SK-N-SH (cell line): ENCODE measurements around the gene MARCHF5. TPM values are rescaled to one million over a fixed set of nuclear protein-coding genes. Genes with fewer than 3 reads are reported as not detected.

ENCODE experiments used
- CTCF ChIA-PET: fragments of 300-600, 350-600 bp; formaldehyde crosslinking; extraction: SDS; loops from one replicate; lab custom pipeline; 2021; lab: Yijun Ruan, JAX
- POLR2A ChIA-PET: fragments of 350-600 bp; sonication (Branson Sonifier 250); formaldehyde crosslinking; extraction: SDS; loops from one replicate; lab custom pipeline; 2020; ENCODE audit warnings: antibody characterized with exemption, inconsistent platforms; lab: Yijun Ruan, JAX
- DNase-seq: peaks from one replicate; pipeline ENCODE4 v3.0.0; 2012
- H2AFZ ChIP-seq: fragments of 200-600 bp; sonication (generic); 2 replicates; pipeline ENCODE4 v1.8.1; 2016; ENCODE audit warnings: antibody characterized with exemption, mild to moderate bottlenecking, low read depth
- H3F3A ChIP-seq: fragments of 200-600 bp; sonication (generic); replicated peaks from 2 replicates; pipeline ENCODE3; 2016; ENCODE audit warnings: antibody characterized with exemption, mild to moderate bottlenecking; ENCODE audit not compliant: insufficient read depth
- H3K27ac ChIP-seq, 2 experiments: fragments of 200-500 bp in 1 of 2; fragments of 200-600 bp in 1 of 2; sonication (Bioruptor generic) in 1 of 2; sonication (generic), shearing (Covaris generic) in 1 of 2; 2 replicates each; pipeline versions ENCODE4 v1.5.1 to v1.6.1; 2014 to 2016; ENCODE audit warnings: low read depth in 2 of 2, inconsistent platforms in 1 of 2, low read length in 1 of 2, mild to moderate bottlenecking in 1 of 2, mixed read lengths in 1 of 2
- H3K27me3 ChIP-seq: fragments of 200-600 bp; sonication (generic), shearing (Covaris generic); 2 replicates; pipeline ENCODE4 v1.6.1; 2016; ENCODE audit warnings: mixed run types; ENCODE audit not compliant: insufficient read depth
- H3K36me3 ChIP-seq, 2 experiments: fragments of 200-500 bp in 1 of 2; fragments of 200-600 bp in 1 of 2; sonication (Bioruptor generic) in 1 of 2; sonication (generic) in 1 of 2; replicated peaks in 1 of 2; 2 replicates each; pipeline versions ENCODE3 to v1.5.1; 2014 to 2016; ENCODE audit warnings: low read length in 1 of 2, mild to moderate bottlenecking in 1 of 2; ENCODE audit not compliant: insufficient read depth in 2 of 2, control insufficient read depth in 1 of 2
- H3K4me1 ChIP-seq, 2 experiments: fragments of 200-500 bp in 1 of 2; fragments of 200-600 bp in 1 of 2; sonication (Bioruptor generic) in 1 of 2; sonication (generic), shearing (Covaris generic) in 1 of 2; 2 replicates each; pipeline versions ENCODE4 v1.5.1 to v1.6.1; 2014 to 2016; ENCODE audit warnings: low read depth in 1 of 2, low read length in 1 of 2, mixed run types in 1 of 2; ENCODE audit not compliant: insufficient read depth in 2 of 2, control insufficient read depth in 1 of 2
- H3K4me2 ChIP-seq: fragments of 200-600 bp; sonication (generic), shearing (Covaris generic); 2 replicates; pipeline ENCODE4 v1.6.1; 2017; ENCODE audit warnings: mixed run types
- H3K4me3 ChIP-seq, 2 experiments: fragments of 200-500 bp in 1 of 2; fragments of 200-600 bp in 1 of 2; sonication (Bioruptor generic) in 1 of 2; sonication (generic), shearing (Covaris generic) in 1 of 2; 2 replicates each; pipeline versions ENCODE4 v1.5.1 to v1.8.1; 2014 to 2016; ENCODE audit warnings: low read depth in 2 of 2, inconsistent platforms in 1 of 2, low read length in 1 of 2, mild to moderate bottlenecking in 1 of 2, mixed read lengths in 1 of 2, moderate library complexity in 1 of 2
- H3K79me2 ChIP-seq: fragments of 200-600 bp; sonication (generic); 2 replicates; pipeline ENCODE4 v1.8.1; 2017; ENCODE audit warnings: mild to moderate bottlenecking; ENCODE audit not compliant: insufficient read depth
- H3K9ac ChIP-seq: fragments of 200-600 bp; sonication (generic); 2 replicates; pipeline ENCODE4 v1.6.1; 2017; ENCODE audit warnings: mixed run types
- H3K9me2 ChIP-seq: fragments of 200-600 bp; sonication (generic); 2 replicates; pipeline ENCODE4 v1.6.1; 2017; ENCODE audit warnings: mixed run types
- H3K9me3 ChIP-seq: fragments of 200-600 bp; sonication (generic); 2 replicates; pipeline ENCODE4 v1.6.1; 2017; ENCODE audit warnings: mixed run types, mild to moderate bottlenecking, moderate library complexity
- H4K20me1 ChIP-seq: fragments of 200-600 bp; sonication (generic); 2 replicates; pipeline ENCODE4 v1.6.1; 2017; ENCODE audit warnings: mild to moderate bottlenecking, mixed run types; ENCODE audit not compliant: insufficient read depth
- CHD2 ChIP-seq: fragments of 150-350 bp; IDR thresholded peaks from 2 replicates; pipeline ENCODE4 v1.6.1; 2018; ENCODE audit warnings: low read length; ENCODE audit not compliant: partially characterized antibody
- CTCF ChIP-seq: fragments of 200-600 bp; sonication (generic); IDR thresholded peaks from 2 replicates; pipeline ENCODE4 v1.6.1; 2017; ENCODE audit warnings: antibody characterized with exemption, mild to moderate bottlenecking, moderate library complexity
- FOXJ3 ChIP-seq: sonication (generic); formaldehyde crosslinking; IDR thresholded peaks from 2 replicates; pipeline ENCODE4 v1.5.1; 2020; ENCODE audit warnings: mild to moderate bottlenecking, missing genetic modification reagents
- GATA2 ChIP-seq: sonication (generic); formaldehyde crosslinking; IDR thresholded peaks from 2 replicates; pipeline ENCODE4 v1.5.0; 2020; ENCODE audit warnings: mild to moderate bottlenecking, missing genetic modification reagents
- MEF2A ChIP-seq: IDR thresholded peaks from 2 replicates; pipeline ENCODE4 v1.4.0; 2012; ENCODE audit warnings: low read depth, borderline replicate concordance
- MXI1 ChIP-seq: IDR thresholded peaks from 2 replicates; pipeline ENCODE4 v1.6.1; 2012; ENCODE audit warnings: mild to moderate bottlenecking, low read depth, low read length, improper control_type of control experiment
- NFIC ChIP-seq: IDR thresholded peaks from 2 replicates; pipeline ENCODE4 v1.4.0; 2012; ENCODE audit warnings: borderline replicate concordance
- NRF1 ChIP-seq: IDR thresholded peaks from 2 replicates; pipeline ENCODE4 v1.6.1; 2012; ENCODE audit warnings: low read depth, mild to moderate bottlenecking, low read length
- RAD21 ChIP-seq: IDR thresholded peaks from 2 replicates; pipeline ENCODE4 v1.6.1; 2012; ENCODE audit warnings: mild to moderate bottlenecking, low read length
- RCOR1 ChIP-seq: fragments of 150-350 bp; IDR thresholded peaks from 2 replicates; pipeline ENCODE4 v1.6.1; 2017; ENCODE audit warnings: antibody characterized with exemption, low read length
- SIN3A ChIP-seq: IDR thresholded peaks from 2 replicates; pipeline ENCODE4 v1.6.1; 2012; ENCODE audit warnings: low read depth, mild to moderate bottlenecking, low read length, moderate library complexity, borderline replicate concordance
- SMC3 ChIP-seq: IDR thresholded peaks from 2 replicates; pipeline ENCODE4 v1.6.1; 2012; ENCODE audit warnings: low read depth, low read length, improper control_type of control experiment
- TAF1 ChIP-seq: IDR thresholded peaks from 2 replicates; pipeline ENCODE4 v1.6.1; 2012; ENCODE audit warnings: low read depth, mild to moderate bottlenecking, low read length, moderate library complexity, borderline replicate concordance
- TCF12 ChIP-seq: IDR thresholded peaks from 2 replicates; pipeline ENCODE4 v1.4.0; 2012
- YY1 ChIP-seq: IDR thresholded peaks from 2 replicates; pipeline ENCODE4 v1.4.0; 2012; ENCODE audit warnings: low read depth, mild to moderate bottlenecking
- WGBS: methylation state at CpG from one replicate; pipeline ENCODE4 v1.1.6; 2017; ENCODE audit warnings: low lambda C conversion rate; 5-methylcytosine and 5-hydroxymethylcytosine counted together
- polyA plus RNA-seq, 3 experiments: library from polyadenylated mRNA; depleted of rRNA; stranded (reverse); fragments of >200 nt; gene quantifications; 2 replicates each; pipeline ENCODE4 v1.2.3, GENCODE V29; 2012
- TF ChIP-seq, protein P1 (sequence below): IDR thresholded peaks from 2 replicates; pipeline ENCODE4; 2012
- TF ChIP-seq, protein P2 (sequence below): fragments of 150-350 bp; IDR thresholded peaks from 2 replicates; pipeline ENCODE4 v1.6.1; 2017; ENCODE audit warnings: antibody characterized with exemption, low read length, low read depth, borderline replicate concordance
- TF ChIP-seq, protein P3 (sequence below): IDR thresholded peaks from 2 replicates; pipeline ENCODE4 v1.4.0; 2012; ENCODE audit warnings: low read depth

MARCHF5 gene
- polyA plus RNA-seq, 1 of the 3 experiments (the other 2 are of a cell fraction): 24.2 TPM

DNA sequence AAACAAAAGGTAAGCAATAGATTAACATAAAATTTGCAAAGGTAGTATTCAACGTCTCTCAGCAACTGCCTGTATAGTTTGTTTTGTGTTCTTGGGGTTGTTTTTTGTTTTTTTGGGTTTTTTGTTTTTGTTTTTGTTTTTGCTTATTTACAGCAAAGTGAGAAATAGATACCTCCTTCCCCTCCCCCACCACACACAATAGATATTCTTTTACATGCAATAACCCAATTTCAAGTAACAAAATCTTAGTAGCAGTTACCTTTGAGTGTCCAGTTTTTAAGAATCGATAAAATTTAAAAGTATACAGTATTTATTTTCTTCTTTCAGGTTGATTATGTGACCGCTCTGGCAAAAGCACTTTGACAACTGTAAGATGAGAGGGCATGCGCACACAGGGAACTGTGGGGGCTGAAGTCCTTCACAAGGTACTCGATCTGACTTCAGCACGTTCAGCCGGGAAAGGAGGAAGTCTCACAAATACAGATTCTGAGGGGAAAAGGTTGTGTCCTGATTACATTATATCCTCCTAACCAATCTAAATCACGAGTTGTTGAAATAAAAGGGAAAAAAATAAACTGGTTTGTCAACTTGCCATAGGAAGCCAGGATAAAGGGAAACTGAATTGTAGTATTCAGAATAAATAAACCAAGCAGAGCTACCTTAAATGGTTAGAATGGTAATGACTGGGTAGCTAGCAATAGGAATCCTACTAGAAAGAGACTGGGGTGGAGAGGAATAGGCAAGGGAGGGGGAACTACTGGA is 47.9 kb upstream of the MARCHF5 start:
- Histone ChIP-seq H3K4me3 (peak overlapping the region; percentile 52 to 54), H3K4me1 (peaks cover 0 to 17% of the 10 kb centered on the region in 2 experiments; a peak in 2 of 4 replicates), H3K9me3 (no peaks in the 10 kb centered on the region), H3K36me3 (no peaks in the 10 kb centered on the region), H2AFZ (no peak overlapping the region; the same call in 1 of the 2 replicates), H3K27ac (peak overlapping the region; percentile 24 to 74; a peak in 3 of 4 replicates), H3K79me2 (no peaks in the 10 kb centered on the region), H4K20me1 (no peaks in the 10 kb centered on the region), H3K4me2 (peak overlapping the region; percentile 61), H3F3A (peaks cover 22% of the 10 kb centered on the region), H3K9me2 (no peaks in the 10 kb centered on the region), H3K27me3 (no peaks in the 10 kb centered on the region), H3K9ac (no peak overlapping the region; the same call in 1 of the 2 replicates)
- TF ChIP-seq CHD2: peak; percentile 52
- TF ChIP-seq SIN3A: no peak
- TF ChIP-seq NRF1: peak; percentile 52; the same call in 1 of the 2 replicates
- peak; percentile 50; the same call in 1 of the 2 replicates for TF ChIP-seq MXI1
- WGBS: 10% methylated on average over 8 of the region's 8 CpGs
- peak; percentile 74 for DNase-seq
- ChIA-PET POLR2A (interaction anchor here (1.7 kb wide), 1 partner anchor 48 kb away, joined by 5 read pairs; the partner anchor contains the start of genes CPEB3 and MARCHF5), CTCF (interaction anchor here (1.1 to 1.4 kb wide), 2 partner anchors 48 to 156 kb away, joined by 4 read pairs; partner anchors contain the start of genes CPEB3 and MARCHF5)

GRCh38 chr10:92244796-92245195 is 46.2 kb upstream of the MARCHF5 start:
- no peak overlapping the region for H3K9ac ChIP-seq
- CTCF ChIA-PET: no interaction called here
- H2AFZ ChIP-seq: no peak overlapping the region
- H3K27me3 ChIP-seq: no peaks in the 10 kb centered on the region
- no peaks in the 10 kb centered on the region for H4K20me1 ChIP-seq
- no peak overlapping the region for H3K4me2 ChIP-seq
- POLR2A ChIA-PET: no interaction called here
- no peak for TF ChIP-seq TAF1
- no peak for TF ChIP-seq FOXJ3 (CRISPR knock-in tag)
- no peaks in the 10 kb centered on the region for H3K36me3 ChIP-seq
- no peak overlapping the region for H3K4me3 ChIP-seq
- H3K9me2 ChIP-seq: no peaks in the 10 kb centered on the region
- WGBS: 95% methylated on average over 3 of the region's 3 CpGs
- no peaks in the 10 kb centered on the region for H3K9me3 ChIP-seq
- no peak overlapping the region for H3K27ac ChIP-seq
- no peak for DNase-seq
- peaks cover 22% of the 10 kb centered on the region for H3F3A ChIP-seq
- peaks cover 0 to 8% of the 10 kb centered on the region in 2 experiments; a peak in 2 of 4 replicates for H3K4me1 ChIP-seq
- H3K79me2 ChIP-seq: no peaks in the 10 kb centered on the region

- CTCF ChIA-PET: interaction anchor here (0.6 to 0.8 kb wide), 2 partner anchors 11 to 83 kb away, joined by 3 read pairs; no protein-coding TSS in a partner anchor
- Histone ChIP-seq H4K20me1 (no peaks in the 10 kb centered on the region), H3K79me2 (no peaks in the 10 kb centered on the region), H3K9ac (no peak overlapping the region), H3K9me3 (no peaks in the 10 kb centered on the region), H3K36me3 (no peaks in the 10 kb centered on the region), H3K27ac (no peak overlapping the region), H2AFZ (no peak overlapping the region), H3K9me2 (no peaks in the 10 kb centered on the region), H3K4me2 (no peak overlapping the region), H3K4me3 (no peak overlapping the region), H3K27me3 (no peaks in the 10 kb centered on the region), H3F3A (no peaks in the 10 kb centered on the region), H3K4me1 (no peaks in the 10 kb centered on the region; a peak in 1 of 4 replicates)
- POLR2A ChIA-PET: no interaction called here
- WGBS: 82% methylated on average over 2 of the region's 2 CpGs
- DNase-seq: no peak
- TF ChIP-seq, protein P1, sequence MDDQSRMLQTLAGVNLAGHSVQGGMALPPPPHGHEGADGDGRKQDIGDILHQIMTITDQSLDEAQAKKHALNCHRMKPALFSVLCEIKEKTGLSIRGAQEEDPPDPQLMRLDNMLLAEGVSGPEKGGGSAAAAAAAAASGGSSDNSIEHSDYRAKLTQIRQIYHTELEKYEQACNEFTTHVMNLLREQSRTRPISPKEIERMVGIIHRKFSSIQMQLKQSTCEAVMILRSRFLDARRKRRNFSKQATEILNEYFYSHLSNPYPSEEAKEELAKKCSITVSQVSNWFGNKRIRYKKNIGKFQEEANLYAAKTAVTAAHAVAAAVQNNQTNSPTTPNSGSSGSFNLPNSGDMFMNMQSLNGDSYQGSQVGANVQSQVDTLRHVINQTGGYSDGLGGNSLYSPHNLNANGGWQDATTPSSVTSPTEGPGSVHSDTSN: no peak
- TF ChIP-seq YY1 (no peak), SMC3 (no peak), FOXJ3 (CRISPR knock-in tag) (no peak), TCF12 (no peak), NFIC (no peak), MEF2A (no peak), TAF1 (no peak), RCOR1 (no peak), RAD21 (no peak), GATA2 (no peak), CTCF (no peak)
- TF ChIP-seq, protein P2, sequence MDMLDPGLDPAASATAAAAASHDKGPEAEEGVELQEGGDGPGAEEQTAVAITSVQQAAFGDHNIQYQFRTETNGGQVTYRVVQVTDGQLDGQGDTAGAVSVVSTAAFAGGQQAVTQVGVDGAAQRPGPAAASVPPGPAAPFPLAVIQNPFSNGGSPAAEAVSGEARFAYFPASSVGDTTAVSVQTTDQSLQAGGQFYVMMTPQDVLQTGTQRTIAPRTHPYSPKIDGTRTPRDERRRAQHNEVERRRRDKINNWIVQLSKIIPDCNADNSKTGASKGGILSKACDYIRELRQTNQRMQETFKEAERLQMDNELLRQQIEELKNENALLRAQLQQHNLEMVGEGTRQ: no peak
- TF ChIP-seq, protein P3, sequence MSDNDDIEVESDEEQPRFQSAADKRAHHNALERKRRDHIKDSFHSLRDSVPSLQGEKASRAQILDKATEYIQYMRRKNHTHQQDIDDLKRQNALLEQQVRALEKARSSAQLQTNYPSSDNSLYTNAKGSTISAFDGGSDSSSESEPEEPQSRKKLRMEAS: no peak
Observed at GRCh38 chr10:92248566-92248965, 42.4 kb upstream of the MARCHF5 start.
